Activated naive CD4-positive, alpha-beta T cell treated with anti-CD3 and anti-CD28 coated beads, Interleukin-2, amount 10 ng/mL, durations not matched to agents 7 days and 5 days (primary cell): ENCODE results near the gene DIPK1A.
A peak's percentile ranks its signal among the peaks of the same experiment; 100 is the strongest.

Experiments
- CTCF ChIA-PET: fragments of 350-600 bp; sonication (Branson Sonifier 250); formaldehyde crosslinking; loops from one replicate; lab custom pipeline; 2021; ENCODE audit warnings: antibody characterized with exemption; lab: Charles Lee
- DNase-seq: peaks from one replicate; pipeline ENCODE4 v3.0.0-alpha.2; 2020
- H3K27ac Mint-ChIP-seq: one replicate; pipeline ENCODE4 v1.8.0; 2021; ENCODE audit warnings: mild to moderate bottlenecking, moderate library complexity, mixed read lengths
- H3K27me3 Mint-ChIP-seq: one replicate; pipeline ENCODE4 v1.8.0; 2021; ENCODE audit warnings: mild to moderate bottlenecking, mixed read lengths
- H3K36me3 Mint-ChIP-seq: one replicate; pipeline ENCODE4 v1.8.0; 2021; ENCODE audit warnings: mixed read lengths
- H3K4me1 Mint-ChIP-seq: one replicate; pipeline ENCODE4 v1.8.0; 2021; ENCODE audit warnings: mixed read lengths
- H3K4me3 Mint-ChIP-seq: one replicate; pipeline ENCODE4 v1.8.0; 2021; ENCODE audit warnings: mild to moderate bottlenecking, moderate library complexity, mixed read lengths
- H3K9me3 Mint-ChIP-seq: one replicate; pipeline ENCODE4 v1.8.0; 2021; ENCODE audit warnings: mixed read lengths

The DIPK1A gene

DNA sequence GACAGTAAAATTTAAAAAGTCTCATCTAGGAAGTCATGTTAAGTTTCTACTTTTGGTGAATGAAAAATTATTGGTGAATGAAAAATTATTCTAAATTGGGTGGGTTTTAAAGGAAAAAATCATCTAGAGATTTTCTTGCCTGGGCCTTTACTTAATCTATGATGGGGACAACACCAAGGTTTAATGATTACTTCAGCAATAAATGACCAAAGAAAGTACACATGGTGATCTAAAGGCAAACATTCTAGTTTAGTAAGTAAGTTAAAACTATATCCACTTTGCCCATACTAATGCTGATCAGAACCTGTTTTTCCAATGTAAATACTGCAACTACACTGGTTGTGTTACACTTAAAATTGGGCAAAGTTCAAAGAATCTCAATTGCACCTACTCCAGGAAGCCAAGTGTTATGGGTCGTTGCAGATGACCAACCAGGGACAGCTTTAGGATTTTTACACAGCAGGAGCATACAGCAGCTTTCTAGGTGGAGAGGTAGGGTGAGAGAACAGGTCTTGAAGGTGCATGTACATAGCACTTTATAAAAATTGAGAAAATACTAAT is 144.0 kb downstream of the DIPK1A start:
- Mint-ChIP-seq H3K4me3 (no peak overlapping the region), H3K27me3 (peaks cover 50% of the 10 kb centered on the region), H3K4me1 (no peaks in the 10 kb centered on the region), H3K27ac (no peak overlapping the region), H3K36me3 (no peaks in the 10 kb centered on the region), H3K9me3 (no peaks in the 10 kb centered on the region)
- DNase-seq: no peak
- CTCF ChIA-PET: interaction anchor here (0.8 to 5.2 kb wide), 6 partner anchors 15 to 819 kb away, joined by 3 to 78 read pairs (median 7); partner anchors contain the start of gene RPL5

- H3K27ac Mint-ChIP-seq: no peak overlapping the region
- no peaks in the 10 kb centered on the region for H3K9me3 Mint-ChIP-seq
- H3K4me3 Mint-ChIP-seq: no peak overlapping the region
- no peaks in the 10 kb centered on the region for H3K36me3 Mint-ChIP-seq
- H3K4me1 Mint-ChIP-seq: no peaks in the 10 kb centered on the region
- DNase-seq: no peak
- CTCF ChIA-PET: interaction anchor here (0.8 to 5.2 kb wide), 5 partner anchors 15 to 819 kb away, joined by 3 to 78 read pairs (median 8); partner anchors contain the start of gene RPL5
- H3K27me3 Mint-ChIP-seq: peaks cover 55% of the 10 kb centered on the region
These were observed 144.5 kb downstream of the DIPK1A start for GRCh38 chr1:92816732-92817131.

DNA sequence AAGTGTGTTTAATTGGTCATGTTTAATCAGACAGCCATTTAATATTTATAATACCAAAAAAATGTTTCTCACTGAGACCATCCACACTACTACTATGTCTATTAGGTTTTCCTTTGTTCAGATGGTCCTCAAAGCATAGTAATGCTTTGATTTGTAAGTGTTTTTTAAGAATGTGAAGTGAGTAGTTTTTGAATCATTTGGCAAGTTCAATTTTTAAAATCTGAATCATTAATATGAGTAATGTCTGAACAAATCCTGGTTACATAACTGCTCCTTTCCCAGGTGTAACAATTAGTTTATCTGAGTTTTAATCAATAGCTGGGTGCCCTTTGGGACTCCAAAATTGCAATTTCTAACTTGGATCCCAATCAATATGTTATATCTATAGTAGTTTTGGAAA is 152.9 kb downstream of the DIPK1A start:
- H3K36me3 Mint-ChIP-seq: no peaks in the 10 kb centered on the region
- no peaks in the 10 kb centered on the region for H3K9me3 Mint-ChIP-seq
- CTCF ChIA-PET: interaction anchor here (0.7 kb wide), 1 partner anchor 697 kb away, joined by 4 read pairs; no protein-coding TSS in a partner anchor
- no peak overlapping the region for H3K4me3 Mint-ChIP-seq
- no peaks in the 10 kb centered on the region for H3K4me1 Mint-ChIP-seq
- H3K27ac Mint-ChIP-seq: no peak overlapping the region
- H3K27me3 Mint-ChIP-seq: peaks cover 40% of the 10 kb centered on the region
- no peak for DNase-seq

DNA sequence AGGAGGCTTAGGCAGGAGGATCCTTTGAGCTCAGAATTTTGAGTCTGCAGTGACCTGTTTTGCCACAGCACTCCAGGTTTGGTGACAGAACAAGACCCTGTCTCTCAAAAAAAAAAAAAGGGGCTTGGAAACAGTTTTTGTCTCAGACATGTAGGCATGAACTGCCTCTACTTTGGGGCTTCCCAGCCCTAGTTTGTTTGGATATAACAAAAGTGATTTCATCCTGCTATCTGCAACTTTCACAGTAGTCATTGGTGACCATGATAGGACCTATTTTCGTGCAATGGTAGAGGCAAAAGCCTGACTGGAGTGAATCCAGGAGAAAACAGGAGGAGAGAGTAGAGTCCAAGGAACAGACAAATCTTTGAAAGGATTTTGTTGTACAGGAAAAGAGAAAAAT is 156.0 kb downstream of the DIPK1A start:
- Mint-ChIP-seq H3K4me3 (no peak overlapping the region), H3K36me3 (no peaks in the 10 kb centered on the region), H3K27me3 (peaks cover 26% of the 10 kb centered on the region), H3K9me3 (no peaks in the 10 kb centered on the region), H3K4me1 (no peaks in the 10 kb centered on the region), H3K27ac (no peak overlapping the region)
- no peak for DNase-seq
- CTCF ChIA-PET: no interaction called here

GRCh38 chr1:92804721-92805201 is 156.5 kb downstream of the DIPK1A start:
- DNase-seq: peak; percentile 22
- Mint-ChIP-seq H3K4me1 (no peaks in the 10 kb centered on the region), H3K36me3 (no peaks in the 10 kb centered on the region), H3K27ac (no peak overlapping the region), H3K4me3 (no peak overlapping the region), H3K9me3 (no peaks in the 10 kb centered on the region), H3K27me3 (peaks cover 26% of the 10 kb centered on the region)
- CTCF ChIA-PET: no interaction called here

DNA sequence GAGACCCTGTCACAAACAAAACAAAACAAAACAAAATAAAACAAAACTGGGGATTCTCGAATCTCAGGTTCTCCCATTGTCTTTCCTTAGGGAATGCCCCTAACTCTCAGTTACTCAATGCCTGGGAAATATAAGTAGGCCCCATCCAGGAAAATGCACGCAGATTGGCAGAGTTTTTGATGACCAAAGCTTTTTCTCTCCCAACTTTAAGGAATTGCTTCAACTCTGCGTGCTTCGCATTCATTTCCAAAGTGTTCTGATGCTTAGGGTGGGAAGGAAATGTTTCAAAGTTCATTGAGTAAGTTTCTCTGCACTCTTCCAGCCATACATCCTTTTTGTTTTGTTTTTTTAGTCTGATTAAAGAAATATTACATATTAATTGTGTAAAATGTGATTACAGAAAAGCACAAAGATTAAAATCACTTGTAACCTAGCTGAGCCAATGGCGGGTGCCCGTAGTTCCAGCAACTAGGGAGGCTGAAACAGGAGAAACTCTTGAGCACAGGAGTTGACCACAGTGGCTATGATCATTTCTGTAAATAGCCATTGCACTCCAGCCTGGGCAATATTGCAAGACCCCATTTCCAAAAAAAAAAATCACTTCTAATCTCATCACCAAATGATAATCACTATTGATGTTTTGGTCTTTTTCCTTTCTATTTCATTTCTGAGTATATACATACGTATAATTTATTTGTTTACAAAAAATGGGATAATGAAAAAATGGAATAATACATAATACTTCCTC is 157.9 kb downstream of the DIPK1A start:
- no peaks in the 10 kb centered on the region for H3K4me1 Mint-ChIP-seq
- no peaks in the 10 kb centered on the region for H3K9me3 Mint-ChIP-seq
- no peak for DNase-seq
- no peak overlapping the region for H3K4me3 Mint-ChIP-seq
- CTCF ChIA-PET: no interaction called here
- no peak overlapping the region for H3K27ac Mint-ChIP-seq
- H3K27me3 Mint-ChIP-seq: peaks cover 31% of the 10 kb centered on the region
- no peaks in the 10 kb centered on the region for H3K36me3 Mint-ChIP-seq

DNA sequence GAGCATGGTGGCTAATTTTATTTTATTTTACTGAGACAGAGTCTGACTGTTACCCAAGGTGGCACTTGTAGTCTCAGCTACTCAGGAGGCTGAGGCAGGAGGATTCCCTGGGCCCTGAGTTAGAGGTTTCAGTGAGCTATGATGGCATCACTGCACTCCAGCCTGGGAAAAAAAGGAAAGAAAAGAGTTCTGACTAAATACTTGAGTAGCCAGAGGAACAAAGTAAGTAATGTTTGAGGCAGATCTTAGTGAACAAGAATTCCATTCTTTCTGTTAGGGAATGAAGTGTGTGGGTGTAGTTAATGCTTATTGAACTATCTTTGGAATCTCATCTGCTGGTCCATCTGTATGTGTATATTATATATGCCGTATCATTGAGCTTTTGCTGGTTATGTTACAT is 163.3 kb downstream of the DIPK1A start:
- H3K4me3 Mint-ChIP-seq: no peak overlapping the region
- peaks cover 40% of the 10 kb centered on the region for H3K27me3 Mint-ChIP-seq
- CTCF ChIA-PET: no interaction called here
- DNase-seq: no peak
- H3K9me3 Mint-ChIP-seq: no peaks in the 10 kb centered on the region
- H3K4me1 Mint-ChIP-seq: no peaks in the 10 kb centered on the region
- H3K27ac Mint-ChIP-seq: no peak overlapping the region
- H3K36me3 Mint-ChIP-seq: no peaks in the 10 kb centered on the region

GRCh38 chr1:92797297-92797696 is 164.0 kb downstream of the DIPK1A start:
- Mint-ChIP-seq H3K4me3 (no peak overlapping the region), H3K4me1 (no peaks in the 10 kb centered on the region), H3K36me3 (no peaks in the 10 kb centered on the region), H3K9me3 (no peaks in the 10 kb centered on the region), H3K27ac (no peak overlapping the region), H3K27me3 (peaks cover 39% of the 10 kb centered on the region)
- CTCF ChIA-PET: interaction anchor here (1.1 to 1.5 kb wide), 2 partner anchors 12 to 21 kb away, joined by 4 to 6 read pairs; partner anchors contain the start of gene EVI5
- no peak for DNase-seq

DNA sequence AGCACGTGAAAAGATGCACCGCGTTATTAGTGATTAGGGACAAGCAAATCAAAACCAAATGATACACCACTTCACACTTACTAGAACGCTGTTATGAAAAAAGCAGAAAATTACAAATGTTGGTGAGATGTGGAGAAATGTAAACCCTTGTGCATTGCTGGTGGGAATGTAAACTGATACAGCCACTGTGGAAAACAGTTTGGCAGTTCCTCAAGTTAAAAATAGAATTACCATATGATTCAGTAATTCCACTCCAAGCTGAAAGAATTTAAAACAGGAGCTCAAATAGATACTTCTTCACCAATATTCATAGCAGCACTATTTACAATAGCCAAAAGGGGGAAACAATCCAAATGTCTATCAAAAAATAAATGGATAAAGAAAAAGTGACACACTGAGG is 166.1 kb downstream of the DIPK1A start:
- Mint-ChIP-seq H3K27ac (no peak overlapping the region), H3K27me3 (peaks cover 49% of the 10 kb centered on the region)
- CTCF ChIA-PET: no interaction called here

DNA sequence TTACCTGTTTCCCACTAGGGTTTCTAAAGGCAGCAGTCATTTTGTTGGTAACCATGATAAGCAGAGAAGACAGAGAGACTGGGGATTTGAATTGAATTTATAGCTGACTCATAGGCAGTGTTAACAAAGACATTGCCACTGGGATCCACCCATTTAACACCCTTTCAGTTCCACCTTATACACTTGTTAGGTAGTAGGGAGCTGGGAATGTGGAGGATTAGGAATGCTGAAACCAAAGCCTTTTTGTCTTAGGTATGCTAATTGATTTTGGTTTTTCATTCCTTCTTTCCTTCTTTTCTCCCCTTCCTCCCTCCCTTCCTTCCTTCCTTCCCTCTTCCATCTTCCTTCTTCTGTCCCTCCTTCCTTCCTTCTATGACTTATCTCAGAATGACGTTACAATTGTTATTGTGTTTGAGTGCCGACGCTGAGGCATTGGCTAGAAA is 168.9 kb downstream of the DIPK1A start:
- H3K4me3 Mint-ChIP-seq: no peak overlapping the region
- no peak overlapping the region for H3K27ac Mint-ChIP-seq
- CTCF ChIA-PET: no interaction called here
- DNase-seq: no peak
- H3K4me1 Mint-ChIP-seq: no peaks in the 10 kb centered on the region
- H3K36me3 Mint-ChIP-seq: no peaks in the 10 kb centered on the region
- H3K9me3 Mint-ChIP-seq: no peaks in the 10 kb centered on the region
- H3K27me3 Mint-ChIP-seq: peaks cover 64% of the 10 kb centered on the region

More for the DNA sequence above, 166.1 kb downstream of the DIPK1A start:
- H3K4me1 Mint-ChIP-seq: no peaks in the 10 kb centered on the region
- H3K36me3 Mint-ChIP-seq: no peaks in the 10 kb centered on the region
- no peak for DNase-seq
- H3K4me3 Mint-ChIP-seq: no peak overlapping the region
- no peaks in the 10 kb centered on the region for H3K9me3 Mint-ChIP-seq
